Lung (tissue), 12 donors: ENCODE measurements around the gene SLC22A23. TPM values are rescaled to one million over a fixed set of nuclear protein-coding genes. Genes with fewer than 3 reads are reported as not detected.
A peak's percentile ranks its signal among the peaks of the same experiment; 100 is the strongest.

Experiments
- ATAC-seq: fragments of 200-7000 bp; cut with Tn5 transposase; one replicate; pipeline ENCODE4 v1.9.1; 2020; ENCODE audit warnings: moderate number of reproducible peaks; ENCODE audit not compliant: insufficient read depth, low FRiP score
- DNase-seq, 3 donors: peaks; one replicate each; pipeline ENCODE4 v3.0.0-alpha.2; 2013 to 2017
- H3K27ac ChIP-seq, 2 donors: one replicate each; pipeline ENCODE4 v1.5.1; 2013; ENCODE audit warnings: mild to moderate bottlenecking in 2 of 2, moderate library complexity in 2 of 2, control low read depth in 1 of 2, inconsistent platforms in 1 of 2, low read depth in 1 of 2, low read length in 1 of 2
- H3K27me3 ChIP-seq, 3 donors: one replicate each; pipeline ENCODE4 v1.5.1; 2013; ENCODE audit warnings: low read length in 2 of 3; ENCODE audit not compliant: control insufficient read depth in 3 of 3, insufficient read depth in 3 of 3
- H3K36me3 ChIP-seq, 4 donors: one replicate each; pipeline ENCODE4 v1.5.1; 2013; ENCODE audit warnings: low read length in 4 of 4, mild to moderate bottlenecking in 1 of 4, moderate library complexity in 1 of 4; ENCODE audit not compliant: control insufficient read depth in 4 of 4, insufficient read depth in 4 of 4
- H3K4me1 ChIP-seq, 5 donors: one replicate each; pipeline ENCODE4 v1.5.1; 2013; ENCODE audit warnings: low read length in 5 of 5, mild to moderate bottlenecking in 2 of 5, moderate library complexity in 1 of 5; ENCODE audit not compliant: control insufficient read depth in 5 of 5, insufficient read depth in 5 of 5
- H3K4me3 ChIP-seq: one replicate; pipeline ENCODE4 v1.5.1; 2013; ENCODE audit warnings: mild to moderate bottlenecking, control low read depth, moderate library complexity
- H3K9ac ChIP-seq, 2 donors: one replicate each; pipeline ENCODE4 v1.5.1; 2013; ENCODE audit warnings: low read length in 2 of 2, control low read depth in 1 of 2; ENCODE audit not compliant: insufficient read depth in 1 of 2
- H3K9me3 ChIP-seq, 4 donors: one replicate each; pipeline ENCODE4 v1.5.1; 2013; ENCODE audit warnings: low read length in 3 of 4, mild to moderate bottlenecking in 1 of 4, moderate library complexity in 1 of 4; ENCODE audit not compliant: control insufficient read depth in 4 of 4, insufficient read depth in 3 of 4
- WGBS, 2 donors: extraction: QIAGEN DNeasy Blood & Tissue Kit; methylation state at CpG; one replicate each; pipeline ENCODE4 v1.1.7; 2013; 5-methylcytosine and 5-hydroxymethylcytosine counted together
- polyA plus RNA-seq, 2 donors: library from polyadenylated mRNA; stranded (reverse); fragments of 200-250 nt; gene quantifications; one replicate each; pipeline ENCODE4 v1.2.1, GENCODE V29; 2013
- total RNA-seq, 2 donors: library from RNA; depleted of rRNA in 1 of 2; stranded (reverse); fragments of >200 nt in 1 of 2; gene quantifications; one replicate each; pipeline ENCODE4 v1.2.1, GENCODE V29; 2014 to 2021
- TF ChIP-seq, protein P1 (sequence below): IDR thresholded peaks from 2 replicates; pipeline ENCODE4 v1.5.1; 2012; ENCODE audit warnings: mild to moderate bottlenecking; ENCODE audit errors: control extremely low read depth, extremely low read depth
- donor health status: control.
- donor health status: control.
- donor health status: Bipolar disorder and iron deficiency.
- donor health status: healthy.
- donor health status: DM: yes; HTN: yes; CAD: no.

The SLC22A23 gene
- total and polyA plus RNA-seq, 4 donors = 6.6 to 45.6 (median 24.1) TPM

DNA sequence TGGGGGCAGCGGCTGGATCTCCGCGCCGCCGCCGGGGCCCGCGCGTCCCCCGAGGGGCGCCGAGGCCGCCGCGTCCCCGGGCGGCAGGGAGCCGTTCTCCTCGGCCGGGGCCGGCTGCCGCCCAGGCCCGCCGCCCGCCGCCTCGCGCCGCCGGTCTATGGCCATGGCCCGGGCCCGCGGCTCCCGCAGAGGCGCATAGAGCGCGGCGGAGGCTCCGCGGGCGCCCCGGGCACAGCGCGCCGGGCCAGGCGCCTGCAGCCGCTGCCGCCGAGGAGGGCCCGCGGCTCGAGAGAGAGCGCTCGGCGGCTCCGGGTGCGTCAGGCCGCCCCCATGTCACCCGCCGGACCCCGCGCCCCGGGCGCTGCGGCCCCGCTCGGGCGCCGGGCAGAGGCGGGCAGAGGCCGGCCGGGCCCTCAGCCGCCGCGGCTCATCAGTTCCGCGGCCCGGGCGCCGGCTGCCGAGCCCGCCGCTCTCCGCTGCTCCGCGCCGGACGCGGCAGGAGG lies 404 bp downstream of the SLC22A23 start:
- ATAC-seq (no peak), DNase-seq (no peak)
- no peaks in the 10 kb centered on the region for H3K36me3 ChIP-seq
- 0 to 1% methylated on average over 32 to 89 of the region's 89 CpGs for WGBS, 2 donors
- TF ChIP-seq, protein P1, sequence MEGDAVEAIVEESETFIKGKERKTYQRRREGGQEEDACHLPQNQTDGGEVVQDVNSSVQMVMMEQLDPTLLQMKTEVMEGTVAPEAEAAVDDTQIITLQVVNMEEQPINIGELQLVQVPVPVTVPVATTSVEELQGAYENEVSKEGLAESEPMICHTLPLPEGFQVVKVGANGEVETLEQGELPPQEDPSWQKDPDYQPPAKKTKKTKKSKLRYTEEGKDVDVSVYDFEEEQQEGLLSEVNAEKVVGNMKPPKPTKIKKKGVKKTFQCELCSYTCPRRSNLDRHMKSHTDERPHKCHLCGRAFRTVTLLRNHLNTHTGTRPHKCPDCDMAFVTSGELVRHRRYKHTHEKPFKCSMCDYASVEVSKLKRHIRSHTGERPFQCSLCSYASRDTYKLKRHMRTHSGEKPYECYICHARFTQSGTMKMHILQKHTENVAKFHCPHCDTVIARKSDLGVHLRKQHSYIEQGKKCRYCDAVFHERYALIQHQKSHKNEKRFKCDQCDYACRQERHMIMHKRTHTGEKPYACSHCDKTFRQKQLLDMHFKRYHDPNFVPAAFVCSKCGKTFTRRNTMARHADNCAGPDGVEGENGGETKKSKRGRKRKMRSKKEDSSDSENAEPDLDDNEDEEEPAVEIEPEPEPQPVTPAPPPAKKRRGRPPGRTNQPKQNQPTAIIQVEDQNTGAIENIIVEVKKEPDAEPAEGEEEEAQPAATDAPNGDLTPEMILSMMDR = no peak
- H3K27me3 ChIP-seq = peaks cover 0 to 5% (median 0%) of the 10 kb centered on the region in 3 donors
- H3K4me3 ChIP-seq = peak overlapping the region; percentile 54
- peaks cover 3 to 33% (median 13%) of the 10 kb centered on the region in 5 donors for H3K4me1 ChIP-seq
- no peak overlapping the region for H3K9ac ChIP-seq
- peak overlapping the region in 1 of 2 donors; percentile 52 for H3K27ac ChIP-seq
- peaks cover 0 to 2% (median 0%) of the 10 kb centered on the region in 4 donors for H3K9me3 ChIP-seq

DNA sequence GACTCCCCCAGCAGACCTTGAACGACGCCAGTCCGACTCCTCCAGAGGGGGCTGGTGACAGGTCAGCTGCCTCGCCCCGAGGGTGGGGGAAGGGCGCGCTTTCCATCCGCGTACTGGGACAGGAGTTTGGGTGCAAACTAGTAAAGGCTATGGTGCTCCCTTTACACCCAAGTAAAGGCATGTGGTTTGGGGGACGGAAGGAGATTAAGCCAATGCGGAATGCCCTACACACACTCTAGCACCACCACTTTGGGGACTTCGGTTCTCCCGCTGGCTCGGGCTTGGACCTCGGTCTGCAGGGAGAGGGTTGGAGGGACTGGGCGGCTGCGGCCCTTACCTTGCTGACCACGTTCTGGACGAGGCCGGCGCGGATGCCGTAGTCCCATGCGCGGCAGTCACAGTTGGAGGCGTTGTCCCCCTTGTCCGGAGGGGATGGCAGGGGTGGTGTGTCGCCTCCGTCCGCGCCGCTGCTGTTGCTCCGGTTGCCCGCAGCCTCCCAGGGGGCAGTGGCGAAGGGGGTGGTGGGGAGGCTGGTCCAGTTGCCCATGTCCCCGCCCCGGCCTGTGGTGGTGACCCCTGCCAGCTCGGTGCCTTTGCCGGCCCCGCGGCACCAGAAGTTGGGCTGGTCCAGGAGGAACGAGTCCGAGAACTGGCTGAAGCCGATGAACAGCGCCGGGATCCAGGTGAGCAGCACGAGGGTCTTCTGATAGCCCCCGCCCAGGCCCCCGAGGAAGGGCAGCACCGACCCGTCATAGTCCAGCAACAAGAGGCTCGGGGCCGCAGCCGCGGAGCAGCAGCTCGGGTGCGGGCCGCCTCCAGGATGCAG lies 1.1 kb downstream of the SLC22A23 start:
- Histone ChIP-seq H3K4me3 (peak overlapping the region; percentile 54), H3K9ac (peak overlapping the region; percentile 38 to 66), H3K4me1 (peaks cover 3 to 40% (median 13%) of the 10 kb centered on the region in 5 donors), H3K27me3 (peaks cover 0 to 5% (median 0%) of the 10 kb centered on the region in 3 donors), H3K9me3 (peaks cover 0 to 2% (median 0%) of the 10 kb centered on the region in 4 donors), H3K36me3 (no peaks in the 10 kb centered on the region), H3K27ac (peak overlapping the region in 1 of 2 donors; percentile 52)
- ATAC-seq (no peak), DNase-seq (peak; percentile 28 to 43 (median 34))
- WGBS, 2 donors = 1 to 2% methylated on average over 54 to 58 of the region's 58 CpGs
- TF ChIP-seq, protein P1 = no peak

DNA sequence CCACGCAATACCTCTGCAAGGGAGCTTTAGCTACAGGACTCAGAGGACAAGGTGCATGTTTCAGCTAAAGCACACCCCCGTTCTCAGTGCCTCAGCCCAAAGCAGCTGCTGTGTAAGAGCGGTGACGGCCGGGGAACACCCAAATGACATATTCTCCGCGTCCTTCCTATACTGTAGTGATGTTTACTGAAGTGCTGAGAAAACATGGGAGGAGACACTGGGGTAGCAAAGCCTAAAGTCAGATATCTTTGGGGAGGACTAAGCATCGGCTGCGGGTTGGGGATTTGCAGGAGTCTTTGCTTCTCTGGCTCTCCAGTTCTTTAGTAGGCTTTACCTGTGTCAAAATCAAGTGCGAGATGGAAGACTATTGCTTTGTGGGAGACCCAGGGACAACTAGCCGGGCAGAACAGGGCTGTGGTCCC lies 1.7 kb downstream of the SLC22A23 start:
- Histone ChIP-seq H3K4me1 (peaks cover 3 to 44% (median 13%) of the 10 kb centered on the region in 5 donors), H3K36me3 (no peaks in the 10 kb centered on the region), H3K4me3 (peak overlapping the region; percentile 54), H3K9ac (peak overlapping the region in 1 of 2 donors; percentile 66), H3K27ac (no peak overlapping the region), H3K27me3 (peaks cover 0 to 5% (median 0%) of the 10 kb centered on the region in 3 donors), H3K9me3 (peaks cover 0 to 2% (median 0%) of the 10 kb centered on the region in 4 donors)
- WGBS, 2 donors = 32 to 36% methylated on average over 11 of the region's 11 CpGs
- ATAC-seq (no peak), DNase-seq (peak; percentile 43 to 53 (median 46))
- TF ChIP-seq, protein P1 = no peak
